Upper lobe of left lung (tissue), 6 donors: ENCODE data around the gene PP2D1. TPM values are rescaled to one million over a fixed set of nuclear protein-coding genes. Genes with fewer than 3 reads are reported as not detected.

Experiments used
- ATAC-seq, 2 donors: fragments of 200-7000 bp; cut with Tn5 transposase; one replicate each; pipeline ENCODE4 v1.9.1; 2022; ENCODE audit warnings: mild to moderate bottlenecking in 2 of 2, moderate library complexity in 2 of 2; ENCODE audit not compliant: low FRiP score in 2 of 2
- DNase-seq, 2 donors: peaks; one replicate each; pipeline ENCODE4 v3.0.0-alpha.2; 2019 to 2020
- H3K27ac ChIP-seq, 4 donors: fragments of 200-600 bp; sonication (generic); one replicate each; pipeline ENCODE4 v1.5.1; 2016 to 2019
- H3K27me3 ChIP-seq, 4 donors: fragments of 200-600 bp; sonication (generic); one replicate each; pipeline ENCODE4 v1.5.1; 2017 to 2019
- H3K36me3 ChIP-seq, 4 donors: fragments of 200-600 bp; sonication (generic); one replicate each; pipeline ENCODE4 v1.5.1; 2016 to 2019
- H3K4me1 ChIP-seq, 4 donors: fragments of 200-600 bp; sonication (generic); one replicate each; pipeline ENCODE4 v1.5.1; 2018 to 2019
- H3K4me3 ChIP-seq, 4 donors: fragments of 200-600 bp; sonication (generic); one replicate each; pipeline ENCODE4 v1.5.1; 2017 to 2019; ENCODE audit warnings: mild to moderate bottlenecking in 2 of 4, moderate library complexity in 1 of 4
- H3K9me3 ChIP-seq, 4 donors: fragments of 200-600 bp; sonication (generic); one replicate each; pipeline ENCODE4 v1.5.1; 2018 to 2019
- CTCF ChIP-seq, 6 experiments: fragments of 450-650 bp in 4 of 6; fragments of 200-600 bp in 2 of 6; sonication (generic) in 2 of 6; IDR thresholded peaks; one replicate each; pipeline ENCODE4 v1.5.1; 2016 to 2019; ENCODE audit warnings: antibody characterized with exemption in 6 of 6
- EP300 ChIP-seq, 4 donors: sonication (generic); formaldehyde crosslinking; IDR thresholded peaks; one replicate each; pipeline ENCODE4 v1.5.1; 2017; ENCODE audit warnings: antibody characterized with exemption in 4 of 4, control low read depth in 2 of 4
- POLR2A ChIP-seq, 4 donors: fragments of 450-650 bp; IDR thresholded peaks; one replicate each; pipeline ENCODE4 v1.5.1; 2016 to 2017; ENCODE audit warnings: antibody characterized with exemption in 4 of 4, mild to moderate bottlenecking in 2 of 4
- POLR2AphosphoS5 ChIP-seq, 2 donors: sonication (generic); formaldehyde crosslinking; IDR thresholded peaks; one replicate each; pipeline ENCODE4 v1.5.1; 2017; ENCODE audit warnings: antibody characterized with exemption in 2 of 2
- WGBS, 2 donors: methylation state at CpG; one replicate each; pipeline ENCODE4 v1.1.5; 2017 to 2018; 5-methylcytosine and 5-hydroxymethylcytosine counted together
- total RNA-seq, 6 donors: library from RNA; depleted of rRNA in 4 of 6; stranded (reverse); fragments of >200 nt in 4 of 6; gene quantifications; one replicate each; pipeline versions ENCODE4 v1.1.0 to v1.2.1, GENCODE V29; 2016 to 2021
- donor health status: DM: no; HTN: no; CAD: no; lungs with moderate emphysema.
- donor health status: DM: no; HTN: yes; CAD: no; lungs with severe emphysema.

The PP2D1 gene
- total RNA-seq, 6 donors from 2014 or later = not detected

- no peaks in the 10 kb centered on the region for H3K9me3 ChIP-seq
- DNase-seq = peak; percentile 91 to 95
- H3K4me3 ChIP-seq = peak overlapping the region; percentile 68 to 86 (median 82)
- no peaks in the 10 kb centered on the region for H3K36me3 ChIP-seq
- TF ChIP-seq EP300 (IDR thresholded peaks at IDR 0.05) = peak in 1 of 4 donors; percentile 8
- peak in 1 of 2 donors; percentile 85 for TF ChIP-seq POLR2AphosphoS5 (IDR thresholded peaks at IDR 0.05)
- no peak for TF ChIP-seq CTCF (IDR thresholded peaks at IDR 0.05)
- TF ChIP-seq POLR2A (IDR thresholded peaks at IDR 0.05) = peak in 2 of 4 donors; percentile 54 to 61
- ATAC-seq = peak; percentile 83 to 86
- peaks cover 31 to 45% (median 43%) of the 10 kb centered on the region in 4 donors for H3K4me1 ChIP-seq
- WGBS, 2 donors = 0 to 1% methylated on average over 22 to 23 of the region's 28 CpGs
- peak overlapping the region; percentile 92 to 99 (median 98) for H3K27ac ChIP-seq
- no peaks in the 10 kb centered on the region for H3K27me3 ChIP-seq
Observed at GRCh38 chr3:20041197-20041780, 29.2 kb upstream of the PP2D1 start.

GRCh38 chr3:20040548-20041196 is 28.6 kb upstream of the PP2D1 start:
- peaks cover 31 to 45% (median 43%) of the 10 kb centered on the region in 4 donors for H3K4me1 ChIP-seq
- peak; percentile 77 for ATAC-seq
- H3K36me3 ChIP-seq = no peaks in the 10 kb centered on the region
- WGBS, 2 donors = 0 to 1% methylated on average over 16 to 44 of the region's 64 CpGs
- no peaks in the 10 kb centered on the region for H3K27me3 ChIP-seq
- H3K9me3 ChIP-seq = no peaks in the 10 kb centered on the region
- TF ChIP-seq POLR2AphosphoS5 (IDR thresholded peaks at IDR 0.05) (peak; percentile 26 to 59), POLR2A (IDR thresholded peaks at IDR 0.05) (peak in 1 of 4 donors; percentile 53), CTCF (IDR thresholded peaks at IDR 0.05) (no peak)
- peak; percentile 87 to 94 for DNase-seq
- H3K4me3 ChIP-seq = peak overlapping the region; percentile 68 to 86 (median 82)
- peak overlapping the region; percentile 92 to 99 (median 98) for H3K27ac ChIP-seq

- peak within 1 kb of the TSS; percentile 92 to 99 (median 98) for H3K27ac ChIP-seq
- peak within 1 kb of the TSS; percentile 68 to 90 (median 82) for H3K4me3 ChIP-seq
- peak; percentile 76 to 85 (median 82) for TF ChIP-seq CTCF (IDR thresholded peaks at IDR 0.05)
- TF ChIP-seq POLR2AphosphoS5 (IDR thresholded peaks at IDR 0.05) = peak; percentile 60 to 70
- TF ChIP-seq EP300 (IDR thresholded peaks at IDR 0.05) = no peak
- TF ChIP-seq POLR2A (IDR thresholded peaks at IDR 0.05) = peak in 2 of 4 donors; percentile 22 to 70
- peaks cover 31 to 45% (median 42%) of the 10 kb centered on the region in 4 donors for H3K4me1 ChIP-seq
- DNase-seq (peak; percentile 83 to 94), ATAC-seq (peak; percentile 82 to 88)
- no peaks in the 10 kb centered on the region for H3K27me3 ChIP-seq
- no peaks in the 10 kb centered on the region for H3K9me3 ChIP-seq
- no peaks in the 10 kb centered on the region for H3K36me3 ChIP-seq
- 0% methylated on average over 10 to 36 of the region's 75 CpGs for WGBS, 2 donors
Observed at GRCh38 chr3:20039765-20040547, 27.9 kb upstream of the PP2D1 start, which contains the start of gene KAT2B. Gene KAT2B, plus strand, starts transcription at chr3:20040446. Its CDS starts 32 bp downstream, at chr3:20040478.

- Histone ChIP-seq H3K27me3 (no peaks in the 10 kb centered on the region), H3K9me3 (no peaks in the 10 kb centered on the region), H3K36me3 (no peaks in the 10 kb centered on the region), H3K4me1 (peaks cover 28 to 43% (median 36%) of the 10 kb centered on the region in 4 donors), H3K27ac (peak overlapping the region; percentile 92 to 99 (median 98)), H3K4me3 (peak overlapping the region; percentile 68 to 90 (median 82))
- ATAC-seq = no peak
- no peak for DNase-seq
- TF ChIP-seq EP300 (IDR thresholded peaks at IDR 0.05) (no peak), CTCF (IDR thresholded peaks at IDR 0.05) (no peak), POLR2AphosphoS5 (IDR thresholded peaks at IDR 0.05) (no peak), POLR2A (IDR thresholded peaks at IDR 0.05) (no peak)
- 0 to 1% methylated on average over 4 of the region's 4 CpGs for WGBS, 2 donors
Observed at GRCh38 chr3:20039466-20039764, 27.4 kb upstream of the PP2D1 start.
